HG03457 (cell line): ENCODE data around the gene SOX5.
A peak's percentile ranks its signal among the peaks of the same experiment; 100 is the strongest.

Experiments
- ATAC-seq: cut with Tn5 transposase; IDR thresholded peaks from one replicate; pipeline ENCODE4 v1.9.1; 2021; ENCODE audit warnings: moderate number of reproducible peaks; ENCODE audit not compliant: unreplicated experiment

The SOX5 gene

DNA sequence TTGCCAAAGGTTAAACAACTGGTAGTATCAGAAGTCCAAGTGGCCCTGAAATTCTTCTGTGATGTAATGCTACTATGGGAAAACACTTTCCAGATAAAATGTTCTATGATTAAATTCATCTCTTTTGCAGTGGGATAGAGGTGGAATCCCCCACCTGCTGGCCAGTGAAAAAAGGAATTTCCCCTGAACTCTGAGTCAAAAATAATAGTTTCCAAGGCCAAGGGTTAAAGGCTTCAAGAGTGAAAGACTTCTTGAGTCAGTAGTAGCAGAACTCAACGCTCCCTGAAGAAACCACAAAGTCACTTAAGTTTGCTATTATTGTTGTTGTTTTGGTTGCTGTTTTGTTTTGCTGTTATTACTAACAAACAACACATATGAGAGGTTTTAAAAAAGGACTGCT is 330.8 kb downstream of the SOX5 start:
- ATAC-seq = no peak

DNA sequence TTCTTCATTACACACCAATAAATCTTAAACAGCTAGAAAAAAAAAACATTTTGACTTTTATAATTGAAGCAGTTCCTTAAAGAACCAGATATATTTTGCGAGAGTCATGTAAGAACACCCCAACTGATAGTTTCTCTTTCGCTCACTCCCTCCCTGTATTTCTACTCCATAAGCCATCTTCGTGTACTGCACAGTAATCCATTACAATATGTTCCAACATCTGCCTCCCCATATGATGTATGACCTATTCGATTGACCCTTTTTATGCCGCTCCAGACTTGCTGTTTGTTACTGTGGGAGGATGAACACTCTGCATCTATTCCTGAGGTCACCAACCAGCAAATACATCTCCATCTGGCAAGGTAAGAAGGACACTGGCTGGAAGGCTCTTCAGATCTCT is 331.7 kb downstream of the SOX5 start:
- ATAC-seq = no peak

DNA sequence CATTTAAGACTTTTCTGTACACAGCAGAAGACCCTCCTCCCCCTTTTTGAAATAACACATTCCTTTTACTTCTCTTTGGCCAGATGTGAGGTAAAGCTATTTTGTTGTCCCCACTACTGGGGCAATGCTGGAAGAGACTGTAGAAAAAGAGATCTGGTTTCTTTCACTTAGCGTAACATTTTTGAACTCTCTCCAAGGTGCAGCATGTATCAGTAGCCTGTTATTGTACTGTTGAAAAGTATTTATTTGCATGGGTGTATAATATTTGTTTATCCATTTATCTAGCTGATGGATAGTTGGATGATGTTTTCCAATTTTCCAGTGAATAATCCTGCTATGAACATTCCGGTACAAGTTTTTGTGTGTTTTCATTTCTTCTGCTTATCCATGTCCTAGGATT is 335.2 kb downstream of the SOX5 start:
- no peak for ATAC-seq

DNA sequence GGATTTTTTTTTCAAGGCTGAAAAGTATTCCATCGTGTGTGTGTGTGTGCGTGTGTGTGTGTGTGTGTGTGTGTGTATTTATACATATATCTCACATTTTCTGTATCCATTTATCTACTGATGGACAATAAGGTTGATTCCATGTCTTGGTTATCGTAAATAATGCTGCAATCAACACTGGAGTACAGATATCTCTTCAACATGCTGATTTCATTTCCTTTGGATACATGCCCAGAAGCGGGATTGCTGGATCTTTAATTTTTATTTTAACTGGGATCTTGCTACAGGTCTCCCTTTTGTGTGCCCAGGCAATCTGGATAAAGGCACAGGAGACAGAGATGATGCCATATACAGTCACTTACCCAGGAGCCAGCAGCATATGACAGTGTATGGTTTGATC is 338.1 kb downstream of the SOX5 start:
- no peak for ATAC-seq

DNA sequence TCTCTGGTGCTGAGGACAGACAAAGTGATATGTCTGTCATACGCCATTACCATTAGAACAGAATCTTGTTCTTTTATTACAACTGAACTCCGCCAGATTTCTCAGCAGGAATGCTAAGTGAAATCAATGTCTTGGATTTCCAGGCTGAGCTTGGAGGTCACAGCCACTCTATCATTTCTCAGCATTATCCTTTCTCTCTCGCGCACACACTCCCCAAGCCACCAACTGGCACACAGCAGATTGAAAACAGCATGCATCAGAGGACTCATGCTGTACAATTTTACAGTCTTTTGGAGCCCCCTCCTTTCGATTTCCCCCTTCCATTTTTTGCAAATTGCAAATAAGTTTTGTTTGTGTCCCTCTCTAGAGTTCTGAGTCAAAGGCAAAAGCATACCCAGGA is 348.6 kb downstream of the SOX5 start:
- ATAC-seq = no peak

DNA sequence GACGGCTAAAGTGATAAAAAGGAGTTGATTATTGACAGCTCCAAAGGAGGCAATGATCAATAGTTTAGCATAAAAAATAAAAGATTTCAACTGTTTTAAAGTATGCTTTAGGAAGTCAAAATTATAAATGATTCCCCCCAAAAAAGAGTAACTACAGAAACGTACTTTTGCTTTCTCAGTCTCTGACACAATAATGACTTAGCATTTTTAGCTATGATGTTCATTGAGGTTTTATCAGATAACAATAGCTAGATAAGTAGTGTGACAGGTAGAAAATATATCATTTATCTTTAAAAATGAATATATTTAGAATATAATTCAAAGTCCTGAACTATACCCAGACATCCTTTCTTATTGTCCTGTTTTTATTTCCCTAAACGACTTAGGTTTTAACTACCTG is 352.9 kb downstream of the SOX5 start:
- ATAC-seq = no peak

DNA sequence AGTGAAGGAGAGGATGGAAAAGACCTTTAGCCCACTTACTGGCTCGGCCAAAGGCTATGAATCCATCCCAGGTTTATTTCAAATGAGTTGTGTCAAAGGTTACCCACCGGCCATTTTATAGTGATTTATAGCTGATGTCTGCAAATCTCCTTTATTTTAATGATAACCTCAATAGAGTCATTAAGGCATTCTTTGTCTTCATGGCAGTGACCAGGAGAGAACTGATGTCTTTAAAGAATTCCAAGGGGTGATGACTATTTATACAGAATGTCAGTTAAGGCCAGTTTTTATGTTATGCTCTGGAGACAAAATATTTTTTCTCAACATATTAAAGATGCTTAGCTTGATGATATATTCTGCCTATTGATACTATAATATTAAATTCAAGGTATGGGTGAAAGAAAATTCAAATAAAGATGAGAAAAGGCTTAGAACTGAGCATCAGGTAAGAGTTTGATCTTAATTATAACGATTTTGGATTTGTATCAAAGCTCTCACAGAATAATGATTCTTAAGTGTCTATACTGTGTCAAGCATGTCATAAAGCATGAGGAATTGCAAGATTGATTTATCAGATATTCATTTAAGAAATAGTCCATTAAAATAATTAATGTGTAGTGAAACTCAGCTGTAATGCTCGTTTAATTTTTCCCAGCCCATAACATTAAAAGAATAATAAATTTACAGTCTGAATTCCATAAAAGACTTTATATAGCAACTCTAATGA is 361.5 kb downstream of the SOX5 start:
- ATAC-seq = no peak

DNA sequence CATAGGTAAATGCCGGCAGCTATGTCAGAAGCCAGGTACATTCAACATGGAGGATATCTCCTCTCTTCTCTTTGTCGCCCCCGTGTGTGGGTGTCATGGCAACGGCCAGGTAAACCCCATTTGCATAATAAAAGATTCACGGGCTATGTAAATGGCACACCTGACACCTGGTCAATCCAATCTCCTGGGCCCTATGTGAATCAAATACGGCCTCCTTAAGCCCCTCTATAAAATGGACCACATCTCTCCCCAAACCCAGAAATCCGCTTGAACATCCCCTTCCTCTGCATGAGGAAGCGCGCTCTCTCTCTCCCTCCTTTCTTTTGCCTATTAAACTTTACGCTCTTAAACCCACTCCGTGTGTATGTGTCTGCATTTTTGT is 363.7 kb downstream of the SOX5 start:
- no peak for ATAC-seq

DNA sequence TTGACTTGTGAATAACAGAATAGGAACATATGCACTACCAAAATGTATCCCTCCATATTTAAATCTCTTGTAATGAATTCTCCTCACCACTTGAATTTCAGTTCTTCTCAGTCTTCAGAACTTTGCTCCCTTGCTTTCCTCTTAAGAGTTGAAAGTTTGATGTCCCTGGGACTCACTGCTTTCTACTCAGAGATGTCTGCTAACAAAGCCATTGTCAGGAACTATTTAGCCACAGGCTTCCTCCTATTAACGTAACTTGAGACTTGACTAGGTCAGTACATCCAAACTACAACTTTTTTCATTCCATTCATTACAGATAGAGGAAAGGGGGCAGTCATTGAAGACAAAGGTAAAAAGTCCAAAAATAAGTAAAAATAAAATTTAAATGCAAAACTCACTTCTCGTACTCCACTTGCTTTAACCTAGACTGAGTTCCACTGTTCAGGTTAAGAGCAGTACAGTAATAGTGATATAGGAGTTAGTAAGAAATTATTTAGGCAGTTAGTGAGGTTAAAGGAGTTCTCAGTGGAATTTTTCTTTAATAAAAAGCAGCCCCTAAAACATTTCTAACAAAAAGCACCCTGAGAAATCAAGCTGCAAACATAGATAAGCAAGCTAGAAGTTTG is 364.2 kb downstream of the SOX5 start:
- ATAC-seq = no peak

DNA sequence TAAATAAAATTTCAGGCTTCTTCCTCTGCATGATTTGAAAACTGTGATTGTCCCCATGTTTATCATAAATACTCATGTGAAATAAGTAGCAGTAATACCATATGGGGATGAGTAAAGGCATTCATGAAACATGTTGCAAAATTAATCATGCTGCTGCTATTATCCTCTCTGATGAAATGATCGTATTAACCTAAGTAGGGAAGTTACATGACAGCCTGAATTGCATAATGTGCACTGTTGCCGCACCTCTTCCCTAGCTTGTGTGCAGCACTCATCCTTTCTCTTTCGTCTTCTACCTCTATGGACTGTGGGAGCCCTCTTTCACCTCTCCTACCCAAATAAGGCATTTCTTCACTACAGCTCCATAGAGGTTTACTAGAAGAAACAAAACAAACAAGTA is 367.6 kb downstream of the SOX5 start:
- ATAC-seq = no peak

DNA sequence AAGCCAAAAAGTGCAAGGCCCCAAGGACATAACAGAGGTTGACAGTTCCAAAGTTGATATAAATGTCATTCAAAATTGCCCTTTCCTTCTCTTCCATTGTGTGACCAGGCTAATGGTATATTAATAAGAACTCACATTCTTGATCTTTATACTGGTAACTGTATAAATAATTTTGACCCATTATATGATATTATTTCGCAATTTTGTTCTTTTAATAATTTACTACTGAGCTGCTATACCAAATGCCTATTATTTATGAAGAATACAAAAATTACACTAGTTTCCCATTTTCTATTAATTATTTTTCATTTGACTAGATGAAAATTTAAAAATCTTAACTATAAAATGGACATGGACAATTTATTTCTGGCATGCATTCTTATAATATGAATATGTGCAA is 370.2 kb downstream of the SOX5 start:
- no peak for ATAC-seq

DNA sequence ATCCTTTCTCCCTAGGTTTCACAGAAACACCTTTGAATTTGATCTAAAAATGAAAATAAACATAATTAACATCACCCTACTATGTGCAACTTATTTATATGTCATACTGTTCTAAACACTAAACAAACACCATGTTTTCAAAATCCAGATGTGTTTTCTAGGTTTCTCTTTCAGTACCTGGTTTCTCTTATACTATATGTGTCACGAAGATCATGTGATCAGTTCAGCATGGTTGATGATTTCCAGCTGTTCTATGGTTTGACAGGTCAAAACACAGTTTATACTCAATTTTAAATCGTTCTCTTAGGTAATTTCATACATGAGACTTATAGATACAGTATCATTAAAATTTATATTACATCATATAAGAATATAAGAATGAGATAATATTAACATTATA is 373.1 kb downstream of the SOX5 start:
- ATAC-seq = peak; percentile 69

DNA sequence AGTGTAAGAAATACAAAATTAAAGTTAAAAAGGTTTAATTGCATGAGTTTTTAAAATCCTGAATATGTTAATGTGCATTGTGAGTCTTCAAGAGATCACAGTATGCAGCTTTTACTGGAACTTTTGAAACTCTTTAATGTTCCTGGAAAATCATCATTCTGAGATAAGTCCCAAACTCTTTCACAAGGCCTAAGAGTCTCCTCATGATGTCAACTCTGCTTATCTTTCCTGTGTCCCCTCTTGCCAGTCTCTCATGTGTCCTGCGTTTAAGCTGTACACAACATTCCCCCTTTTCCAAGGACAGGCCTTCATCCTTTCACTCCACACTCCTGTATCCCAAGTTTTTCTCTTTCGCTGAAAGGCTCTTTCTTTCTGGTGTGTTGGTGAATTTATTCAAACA is 380.1 kb downstream of the SOX5 start:
- ATAC-seq = no peak

DNA sequence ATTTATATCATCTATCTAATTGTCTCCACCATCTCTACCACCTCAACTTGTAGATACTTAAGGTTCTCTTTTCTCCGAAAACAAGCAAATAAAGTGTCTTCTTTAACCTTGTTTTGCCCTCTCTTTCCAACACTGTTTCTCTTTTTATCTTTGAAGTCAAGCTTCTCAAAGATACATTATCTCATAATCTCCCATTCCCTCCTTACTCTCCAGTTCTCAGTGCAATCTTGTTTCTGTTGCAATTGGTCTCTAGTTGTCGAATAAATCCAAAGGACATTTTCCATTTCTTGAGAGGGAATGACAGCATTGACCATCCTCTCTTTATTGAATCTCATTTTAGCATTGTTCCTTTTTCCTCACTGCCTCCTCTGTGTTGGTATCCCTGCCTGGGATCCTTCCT is 383.3 kb downstream of the SOX5 start:
- no peak for ATAC-seq

DNA sequence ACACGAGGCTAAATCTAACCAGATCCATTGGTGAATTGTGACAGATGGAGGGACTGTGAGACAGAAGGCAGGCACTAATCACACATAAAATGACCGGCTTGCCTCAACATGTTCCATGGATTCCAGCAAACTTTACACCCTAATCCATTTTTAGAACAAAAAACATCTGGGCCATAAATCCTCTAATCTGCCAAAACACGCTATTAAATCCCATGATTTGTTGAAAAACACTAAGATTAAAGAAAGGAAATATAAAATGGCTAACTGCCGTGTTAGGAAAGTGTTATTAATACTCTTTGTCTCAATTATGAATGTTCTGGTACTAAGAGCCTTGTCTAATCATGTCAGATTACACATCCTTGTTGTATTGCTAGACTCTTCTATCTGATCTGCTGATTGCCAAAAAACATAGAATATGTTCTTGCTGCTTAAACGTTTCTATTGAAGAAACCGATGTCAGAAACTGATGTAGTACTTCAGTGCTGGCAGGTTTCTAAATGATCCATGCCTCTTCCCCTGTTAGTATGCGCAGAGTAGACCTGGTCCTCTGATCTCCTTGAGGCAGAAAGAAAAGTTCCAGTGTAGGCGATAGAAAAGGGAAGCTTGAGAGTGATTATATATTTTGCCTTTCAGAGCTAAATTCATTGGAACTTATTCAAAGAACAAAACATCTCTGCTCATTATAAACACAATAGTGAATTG is 384.9 kb downstream of the SOX5 start:
- no peak for ATAC-seq

DNA sequence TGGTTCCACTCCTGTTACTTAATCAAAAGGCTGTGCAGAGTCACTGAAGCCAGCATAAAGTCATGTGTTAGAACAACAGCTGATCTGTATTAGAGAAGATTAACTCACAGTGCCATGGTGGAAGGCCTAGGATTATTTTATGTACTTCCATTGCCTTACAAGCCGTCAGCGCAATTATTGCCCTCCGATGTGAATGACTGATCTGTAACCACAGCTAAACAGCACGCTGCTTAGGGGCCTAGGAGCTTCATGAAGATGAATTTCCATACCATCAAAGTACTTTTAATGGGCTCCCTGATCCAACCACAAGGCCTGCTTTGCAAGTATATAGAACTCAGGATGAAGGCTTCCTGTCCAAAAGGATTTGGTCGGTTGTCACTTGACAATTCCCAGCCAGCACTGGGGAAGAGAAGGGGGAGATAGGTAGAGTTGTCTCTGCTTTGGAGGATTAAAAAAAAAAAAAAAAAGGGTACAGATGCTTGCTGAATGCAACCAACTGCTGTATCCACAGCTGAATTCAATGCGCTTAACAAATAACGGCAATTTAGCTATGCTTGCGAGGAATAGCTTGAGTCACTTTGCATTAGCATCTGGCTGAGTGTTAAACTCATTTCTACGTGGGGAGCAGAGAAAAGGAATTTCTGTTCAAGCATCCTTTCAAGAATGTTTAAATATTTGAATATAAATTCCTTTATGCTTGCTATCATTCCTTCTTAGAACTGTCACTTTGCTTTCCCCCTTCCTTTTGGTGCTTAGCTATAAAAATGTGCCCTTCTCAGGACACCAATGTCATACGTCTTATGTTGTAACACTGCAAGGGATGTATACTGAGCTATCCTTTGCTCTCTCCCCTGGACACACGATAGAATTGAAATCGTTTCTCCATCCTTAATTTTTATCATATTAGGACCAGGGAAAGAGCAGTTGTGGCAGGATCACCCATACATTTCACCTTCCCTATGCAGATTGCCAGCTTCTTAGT is 387.8 kb downstream of the SOX5 start:
- no peak for ATAC-seq

DNA sequence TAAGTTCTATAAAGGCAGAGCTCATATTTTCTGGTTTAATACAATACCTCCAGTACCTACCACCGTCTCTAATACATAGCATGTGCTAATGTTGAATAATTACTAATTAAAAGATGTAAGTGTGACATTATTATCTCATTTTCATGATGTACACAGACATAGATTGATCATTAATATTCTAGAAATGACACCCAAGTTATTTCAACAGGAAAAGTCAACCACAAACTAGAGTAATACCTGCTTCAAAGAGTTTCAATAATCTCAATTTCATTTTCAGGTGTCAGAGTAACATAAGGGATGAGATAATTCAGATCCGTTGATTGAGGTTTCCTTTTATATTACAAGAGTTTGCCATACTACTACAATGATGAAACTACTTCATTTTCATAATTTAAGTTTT is 388.9 kb downstream of the SOX5 start:
- peak; percentile 90 for ATAC-seq

DNA sequence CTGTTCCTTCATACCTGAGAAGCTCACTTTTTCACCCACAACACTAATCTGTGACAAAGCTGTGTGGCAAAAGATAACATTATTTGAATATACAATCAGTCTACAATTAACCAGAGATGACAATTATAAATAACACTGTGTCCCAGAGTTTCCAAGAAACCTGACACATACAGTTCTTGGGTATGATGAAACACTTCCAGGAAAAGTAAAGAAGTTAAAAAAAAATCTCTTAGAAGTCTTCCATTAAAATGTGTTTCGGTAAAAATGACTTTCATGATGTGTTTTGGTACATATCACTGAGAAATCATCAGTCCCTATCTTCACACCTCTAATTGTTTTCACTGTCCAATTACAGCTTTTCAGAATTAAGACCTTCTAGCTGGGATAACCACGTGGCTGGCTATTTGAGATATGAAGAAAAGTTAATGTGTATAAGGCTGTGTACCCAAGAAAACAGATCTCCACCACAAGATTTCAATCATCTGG is 390.2 kb downstream of the SOX5 start:
- ATAC-seq = no peak

DNA sequence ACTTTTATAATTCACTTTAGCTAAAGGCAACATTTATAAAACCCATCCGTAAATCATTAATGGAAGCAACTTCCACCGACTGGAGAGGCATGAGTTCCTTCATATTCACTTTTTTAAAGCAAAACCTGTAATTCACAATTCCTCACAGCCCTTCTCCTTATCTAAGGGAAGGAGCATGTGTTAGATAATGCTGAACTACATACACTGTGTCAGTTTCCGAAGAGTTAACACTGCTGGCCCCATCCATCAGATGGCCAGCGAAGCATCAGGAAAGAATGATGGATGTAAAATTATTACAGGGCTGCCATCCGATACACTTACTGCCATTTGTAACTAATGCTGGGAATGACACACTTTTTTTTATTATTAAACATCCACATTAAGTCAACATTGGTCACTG is 392.8 kb downstream of the SOX5 start:
- no peak for ATAC-seq

DNA sequence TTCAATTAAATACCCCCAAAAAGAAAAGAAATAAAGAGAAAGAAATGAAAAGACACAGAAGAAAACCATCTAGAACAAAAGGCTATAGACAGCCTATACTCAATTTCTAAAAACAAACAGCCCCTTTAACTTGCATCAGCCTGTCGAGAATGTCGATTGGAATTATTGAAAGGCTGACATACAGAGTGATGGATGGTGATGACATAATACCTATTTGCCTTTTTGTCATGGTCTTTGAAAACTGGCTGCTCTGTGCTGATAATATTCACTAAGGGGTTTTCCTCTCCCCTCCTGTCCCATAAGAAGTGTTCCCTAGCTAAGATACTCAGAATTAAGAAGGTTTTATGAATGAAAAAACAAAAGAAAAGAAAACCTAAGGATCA is 393.7 kb downstream of the SOX5 start:
- no peak for ATAC-seq

DNA sequence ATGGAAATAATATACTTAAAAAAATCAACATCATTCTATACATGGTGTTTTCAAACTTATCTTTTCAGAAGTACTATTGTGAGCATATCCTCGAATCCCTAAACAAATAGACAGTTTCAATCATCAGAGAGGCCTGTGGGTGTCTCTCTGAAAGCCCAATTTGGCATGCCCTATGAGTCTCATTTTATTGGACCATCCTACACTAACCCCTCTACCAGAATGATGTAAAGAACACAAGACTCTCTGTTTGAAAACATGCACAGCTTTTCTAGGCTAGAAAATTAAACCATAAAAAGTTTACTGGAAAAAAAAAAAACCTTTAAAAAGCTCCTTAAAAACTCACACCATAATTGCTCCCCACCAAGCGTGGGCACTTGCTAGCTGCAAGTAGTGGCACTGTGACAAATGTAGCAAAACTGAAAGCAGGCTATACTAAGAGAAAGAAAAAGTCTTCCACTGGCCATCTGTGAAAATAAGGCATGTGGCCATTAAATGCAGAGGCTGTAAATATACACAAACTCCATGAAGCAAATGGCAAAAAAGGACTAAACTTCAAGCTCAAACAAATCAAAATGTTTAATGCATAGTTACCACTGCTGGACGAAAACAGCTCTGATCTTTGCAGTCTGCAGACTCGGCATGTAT is 394.2 kb downstream of the SOX5 start:
- ATAC-seq = no peak
